ENCODE data around the gene MEIS3. TPM values are rescaled to one million over a fixed set of nuclear protein-coding genes. Genes with fewer than 3 reads are reported as not detected.

Gene MEIS3
- total and polyA plus RNA-seq, 9 of the 15 experiments (the other 6 are each of a cell fraction or from before 2014, with no cell fraction given), result 0.06 to 0.80 (median 0.25) TPM; not detected in 1

DNA sequence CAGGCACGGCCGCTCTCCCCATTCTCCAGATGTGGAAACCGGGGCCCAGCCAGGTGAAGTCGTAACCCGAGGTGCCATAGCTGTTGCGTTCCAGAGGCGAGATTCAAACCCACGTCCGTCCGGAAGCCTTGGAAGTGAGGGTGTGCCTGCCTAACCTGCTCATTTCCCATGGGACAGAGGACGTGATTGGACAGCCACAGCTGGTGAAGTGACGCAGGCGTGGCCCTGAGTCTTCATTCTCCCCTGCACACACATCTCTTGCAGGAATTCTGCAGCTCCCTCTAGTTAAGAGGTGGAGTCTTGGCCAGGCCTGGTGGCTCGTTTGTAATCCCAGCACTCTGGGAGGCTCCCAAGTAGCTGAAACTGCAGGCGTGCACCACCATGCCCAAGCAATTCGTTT is 16.8 kb downstream of the MEIS3 start (continued):
- no peak for TF ChIP-seq REST (IDR thresholded peaks at IDR 0.05; ENCODE audit: borderline replicate concordance)
- no peak for TF ChIP-seq REST (CRISPR knock-in tag; IDR thresholded peaks at IDR 0.05; ENCODE audit: low read depth)
- no peak for TF ChIP-seq FIP1L1 (IDR thresholded peaks at IDR 0.05; ENCODE audit: low read depth, low read length, poor library complexity, severe bottlenecking)
